ENCODE data around the gene WDFY2. TPM values are rescaled to one million over a fixed set of nuclear protein-coding genes. Genes with fewer than 3 reads are reported as not detected.
"Not testable (repeated sequence)": the region's sequence is repeated elsewhere in the genome, so short reads cannot be mapped to it uniquely, and the experiment has no call there.

The WDFY2 gene
- total RNA-seq, 1 experiment from 2014 or later = 45.5 TPM

DNA sequence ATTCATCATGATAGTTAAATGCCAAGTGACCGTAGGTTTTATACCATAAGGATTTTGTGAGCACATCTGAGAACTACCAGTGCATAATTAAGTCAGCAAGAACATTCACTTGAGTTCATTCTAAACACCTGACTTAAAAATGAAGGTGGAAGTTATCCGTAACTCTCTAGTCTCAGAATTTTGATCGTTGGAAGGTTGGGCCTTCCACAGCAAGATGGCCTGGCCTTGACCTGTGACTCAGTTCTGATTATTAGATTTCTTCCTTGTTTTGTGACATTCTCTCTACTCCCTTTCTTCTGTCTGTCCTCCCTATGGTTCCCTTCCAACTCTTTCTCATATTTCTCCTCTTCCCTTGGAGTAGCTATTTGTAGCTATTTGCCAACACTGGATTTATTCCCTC lies 20.0 kb upstream of the WDFY2 start:
- DNase-seq (ENCODE audit: low spot score) = no peak
- Histone ChIP-seq H3K9me3 (ENCODE audit: low read depth, low read length, poor library complexity, severe bottlenecking) (no peaks in the 10 kb centered on the region), H3K27ac (ENCODE audit: low read depth, low read length, poor library complexity, severe bottlenecking) (no peak overlapping the region), H3K4me3 (ENCODE audit: low read depth, low read length, poor library complexity, severe bottlenecking) (no peak overlapping the region), H3K36me3 (ENCODE audit: insufficient read depth, low read length, poor library complexity, severe bottlenecking) (no peaks in the 10 kb centered on the region), H3K27me3 (replicated peaks; ENCODE audit: insufficient read depth, low read depth, low read length, poor library complexity) (no peaks in the 10 kb centered on the region), H3K4me1 (ENCODE audit: insufficient read depth, low read length, poor library complexity, severe bottlenecking) (no peaks in the 10 kb centered on the region)
- BruUV-seq (replicated peaks) = no TSS peak
- TF ChIP-seq, protein P1, sequence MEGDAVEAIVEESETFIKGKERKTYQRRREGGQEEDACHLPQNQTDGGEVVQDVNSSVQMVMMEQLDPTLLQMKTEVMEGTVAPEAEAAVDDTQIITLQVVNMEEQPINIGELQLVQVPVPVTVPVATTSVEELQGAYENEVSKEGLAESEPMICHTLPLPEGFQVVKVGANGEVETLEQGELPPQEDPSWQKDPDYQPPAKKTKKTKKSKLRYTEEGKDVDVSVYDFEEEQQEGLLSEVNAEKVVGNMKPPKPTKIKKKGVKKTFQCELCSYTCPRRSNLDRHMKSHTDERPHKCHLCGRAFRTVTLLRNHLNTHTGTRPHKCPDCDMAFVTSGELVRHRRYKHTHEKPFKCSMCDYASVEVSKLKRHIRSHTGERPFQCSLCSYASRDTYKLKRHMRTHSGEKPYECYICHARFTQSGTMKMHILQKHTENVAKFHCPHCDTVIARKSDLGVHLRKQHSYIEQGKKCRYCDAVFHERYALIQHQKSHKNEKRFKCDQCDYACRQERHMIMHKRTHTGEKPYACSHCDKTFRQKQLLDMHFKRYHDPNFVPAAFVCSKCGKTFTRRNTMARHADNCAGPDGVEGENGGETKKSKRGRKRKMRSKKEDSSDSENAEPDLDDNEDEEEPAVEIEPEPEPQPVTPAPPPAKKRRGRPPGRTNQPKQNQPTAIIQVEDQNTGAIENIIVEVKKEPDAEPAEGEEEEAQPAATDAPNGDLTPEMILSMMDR (conservative IDR thresholded peaks at IDR 0.05; ENCODE audit: low read depth, low read length) = no peak
- no peak for TF ChIP-seq EZH2 (IDR thresholded peaks at IDR 0.05; ENCODE audit: borderline replicate concordance, low read depth, low read length, poor library complexity, severe bottlenecking)
- ChIA-PET POLR2A (ENCODE audit: low non-redundant PET) (no interaction called here), CTCF (no interaction called here)
- intact Hi-C loops (cut with micrococcal nuclease; ENCODE audit: unreplicated experiment) = no loop called here

- CTCF ChIA-PET = no interaction called here
- POLR2A ChIA-PET (ENCODE audit: low non-redundant PET) = no interaction called here
Measured at GRCh38 chr13:51564671-51565070, 19.6 kb upstream of the WDFY2 start.

DNA sequence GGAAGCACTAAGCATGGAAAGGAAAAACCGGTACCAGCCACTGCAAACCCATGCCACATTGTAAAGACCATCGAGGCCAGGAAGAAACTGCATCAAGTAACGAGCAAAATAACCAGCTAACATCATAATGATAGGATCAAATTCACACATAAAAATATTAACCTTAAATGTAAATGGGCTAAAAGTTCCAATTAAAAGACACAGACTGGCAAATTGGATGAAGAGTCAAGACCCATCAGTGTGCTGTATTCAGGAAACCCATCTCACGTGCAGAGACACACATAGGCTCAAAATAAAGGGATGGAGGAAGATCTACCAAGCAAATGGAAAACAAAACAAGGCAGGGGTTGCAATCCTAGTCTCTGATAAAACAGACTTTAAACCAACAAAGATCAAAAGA lies 15.3 kb upstream of the WDFY2 start:
- POLR2A ChIA-PET (ENCODE audit: low non-redundant PET) = not testable (repeated sequence)

More at GRCh38 chr13:51564671-51565070, 19.6 kb upstream of the WDFY2 start:
- intact Hi-C loops (cut with micrococcal nuclease; ENCODE audit: unreplicated experiment) = no loop called here
- Histone ChIP-seq H3K4me1 (ENCODE audit: insufficient read depth, low read length, poor library complexity, severe bottlenecking) (no peaks in the 10 kb centered on the region), H3K9me3 (ENCODE audit: low read depth, low read length, poor library complexity, severe bottlenecking) (no peaks in the 10 kb centered on the region), H3K27me3 (replicated peaks; ENCODE audit: insufficient read depth, low read depth, low read length, poor library complexity) (no peaks in the 10 kb centered on the region), H3K36me3 (ENCODE audit: insufficient read depth, low read length, poor library complexity, severe bottlenecking) (no peaks in the 10 kb centered on the region), H3K27ac (ENCODE audit: low read depth, low read length, poor library complexity, severe bottlenecking) (no peak overlapping the region), H3K4me3 (ENCODE audit: low read depth, low read length, poor library complexity, severe bottlenecking) (no peak overlapping the region)
- no TSS peak for BruUV-seq (replicated peaks)
- no peak for TF ChIP-seq EZH2 (IDR thresholded peaks at IDR 0.05; ENCODE audit: borderline replicate concordance, low read depth, low read length, poor library complexity, severe bottlenecking)
- TF ChIP-seq, protein P1 (conservative IDR thresholded peaks at IDR 0.05; ENCODE audit: low read depth, low read length) = no peak
- DNase-seq (ENCODE audit: low spot score) = no peak

DNA sequence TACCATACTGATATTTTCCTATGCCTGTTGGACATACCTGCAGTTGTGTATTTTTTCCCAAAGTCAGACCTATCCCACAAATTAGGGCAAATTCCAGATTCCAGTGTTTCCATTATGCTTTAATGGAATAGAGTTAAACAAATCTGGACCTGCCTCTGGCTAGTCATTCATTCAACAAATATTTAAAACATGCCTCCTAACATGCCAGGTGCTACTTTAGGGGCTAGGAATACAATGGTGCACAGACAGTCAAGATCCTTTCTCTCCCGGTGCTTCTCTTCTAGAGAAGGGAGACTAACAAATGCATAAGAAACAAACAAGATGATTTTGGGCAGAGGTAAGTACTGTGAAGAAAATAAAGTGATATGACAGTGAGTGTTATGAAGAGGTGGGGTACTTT lies 7.5 kb upstream of the WDFY2 start:
- ChIA-PET POLR2A (ENCODE audit: low non-redundant PET) (no interaction called here), CTCF (no interaction called here)
- intact Hi-C loops (cut with micrococcal nuclease; ENCODE audit: unreplicated experiment) = no loop called here
- H3K27ac ChIP-seq (ENCODE audit: low read depth, low read length, poor library complexity, severe bottlenecking) = no peak overlapping the region
- H3K36me3 ChIP-seq (ENCODE audit: insufficient read depth, low read length, poor library complexity, severe bottlenecking) = no peaks in the 10 kb centered on the region
- H3K4me3 ChIP-seq (ENCODE audit: low read depth, low read length, poor library complexity, severe bottlenecking) = no peak overlapping the region
- H3K9me3 ChIP-seq (ENCODE audit: low read depth, low read length, poor library complexity, severe bottlenecking) = no peaks in the 10 kb centered on the region
- H3K4me1 ChIP-seq (ENCODE audit: insufficient read depth, low read length, poor library complexity, severe bottlenecking) = no peaks in the 10 kb centered on the region
- TF ChIP-seq, protein P1 (conservative IDR thresholded peaks at IDR 0.05; ENCODE audit: low read depth, low read length) = no peak
- no peak for TF ChIP-seq EZH2 (IDR thresholded peaks at IDR 0.05; ENCODE audit: borderline replicate concordance, low read depth, low read length, poor library complexity, severe bottlenecking)
- BruUV-seq (replicated peaks) = no TSS peak
- no peaks in the 10 kb centered on the region for H3K27me3 ChIP-seq (replicated peaks; ENCODE audit: insufficient read depth, low read depth, low read length, poor library complexity)
- DNase-seq (ENCODE audit: low spot score) = no peak

More for the DNA sequence above, 15.3 kb upstream of the WDFY2 start:
- BruUV-seq (replicated peaks); CTCF ChIA-PET; DNase-seq (ENCODE audit: low spot score); H3K27ac ChIP-seq (ENCODE audit: low read depth, low read length, poor library complexity, severe bottlenecking); H3K4me1 ChIP-seq (ENCODE audit: insufficient read depth, low read length, poor library complexity, severe bottlenecking); H3K36me3 ChIP-seq (ENCODE audit: insufficient read depth, low read length, poor library complexity, severe bottlenecking); H3K27me3 ChIP-seq (replicated peaks; ENCODE audit: insufficient read depth, low read depth, low read length, poor library complexity); H3K4me3 ChIP-seq (ENCODE audit: low read depth, low read length, poor library complexity, severe bottlenecking); H3K9me3 ChIP-seq (ENCODE audit: low read depth, low read length, poor library complexity, severe bottlenecking); intact Hi-C loops (cut with micrococcal nuclease; ENCODE audit: unreplicated experiment): not testable (repeated sequence)
